Stomach (tissue), 9 donors: ENCODE measurements around the gene LGR4. TPM values are rescaled to one million over a fixed set of nuclear protein-coding genes. Genes with fewer than 3 reads are reported as not detected.
A peak's percentile ranks its signal among the peaks of the same experiment; 100 is the strongest.

Source experiments
- DNase-seq, 2 donors: peaks; one replicate each; pipeline versions ENCODE4 v3.0.0 to v3.0.0-alpha.2; 2013 to 2019
- H3K27ac ChIP-seq, 5 donors: fragments of 200-600 bp in 4 of 5; sonication (generic) in 4 of 5; one replicate each; pipeline ENCODE4 v1.5.1; 2013 to 2019; ENCODE audit warnings: mild to moderate bottlenecking in 1 of 5, moderate library complexity in 1 of 5
- H3K27me3 ChIP-seq, 3 donors: fragments of 200-600 bp; sonication (generic); one replicate each; pipeline ENCODE4 v1.5.1; 2017 to 2019; ENCODE audit warnings: mixed run types in 1 of 3
- H3K36me3 ChIP-seq, 4 donors: fragments of 200-600 bp; sonication (generic); 1 replicate in 3 of 4; 2 replicates in 1 of 4; pipeline ENCODE4 v1.5.1; 2016 to 2019
- H3K4me1 ChIP-seq, 4 donors: fragments of 200-600 bp; sonication (generic); one replicate each; pipeline ENCODE4 v1.5.1; 2016 to 2019
- H3K4me3 ChIP-seq, 4 donors: fragments of 200-600 bp; sonication (generic) in 3 of 4; one replicate each; pipeline ENCODE4 v1.5.1; 2016 to 2019; ENCODE audit warnings: mild to moderate bottlenecking in 1 of 4
- H3K9me3 ChIP-seq, 4 donors: fragments of 200-600 bp; sonication (generic); one replicate each; pipeline ENCODE4 v1.5.1; 2016 to 2019
- CTCF ChIP-seq, 7 experiments: fragments of 450-650 bp in 4 of 7; fragments of 200-600 bp in 3 of 7; sonication (generic) in 3 of 7; IDR thresholded peaks; one replicate each; pipeline ENCODE4 v1.5.1; 2016 to 2019; ENCODE audit warnings: antibody characterized with exemption in 7 of 7, control low read depth in 2 of 7, mild to moderate bottlenecking in 1 of 7
- EP300 ChIP-seq: sonication (generic); formaldehyde crosslinking; IDR thresholded peaks from one replicate; pipeline ENCODE4 v1.6.1; 2017; ENCODE audit warnings: antibody characterized with exemption
- POLR2A ChIP-seq, 4 donors: fragments of 450-650 bp; IDR thresholded peaks; one replicate each; pipeline ENCODE4 v1.6.1; 2016; ENCODE audit warnings: antibody characterized with exemption in 4 of 4, control low read depth in 2 of 4, mild to moderate bottlenecking in 1 of 4, moderate library complexity in 1 of 4
- POLR2AphosphoS5 ChIP-seq, 3 donors: sonication (generic); formaldehyde crosslinking; IDR thresholded peaks; one replicate each; pipeline ENCODE4 v1.6.1; 2016; ENCODE audit warnings: antibody characterized with exemption in 3 of 3
- WGBS, 5 donors: extraction: QIAGEN DNeasy Blood & Tissue Kit in 3 of 5; methylation state at CpG; one replicate each; pipeline versions ENCODE4 v1.1.5 to v1.1.7; 2013 to 2018; 5-methylcytosine and 5-hydroxymethylcytosine counted together
- intact Hi-C: fragments of 100-400 bp; cut with DNase I; formaldehyde crosslinking; loops from one replicate; pipeline ENCODE4 v1.15.1; 2023; ENCODE audit warnings: low total_unique reads
- polyA plus RNA-seq, 3 donors: library from polyadenylated mRNA; stranded (reverse); fragments of 200-250 nt; gene quantifications; one replicate each; pipeline ENCODE4 v1.2.3, GENCODE V29; 2013
- total RNA-seq, 5 donors: library from RNA; depleted of rRNA; stranded (reverse); fragments of >200 nt; gene quantifications; one replicate each; pipeline versions ENCODE4 v1.1.0 to v1.2.3, GENCODE V29; 2014 to 2016
- donor health status: healthy with polysubstance abuse.
- donor health status: Bipolar disorder and iron deficiency.
- donor health status: healthy.

The LGR4 gene
- total and polyA plus RNA-seq, 8 donors = 5.6 to 236 (median 31.3) TPM

- intact Hi-C loops = no loop called here
- Histone ChIP-seq H3K4me1 (peaks cover 0 to 37% (median 22%) of the 10 kb centered on the region in 4 donors), H3K36me3 (no peaks in the 10 kb centered on the region), H3K4me3 (no peak overlapping the region), H3K27me3 (no peaks in the 10 kb centered on the region), H3K27ac (peak overlapping the region in 1 of 5 donors; percentile 52), H3K9me3 (no peaks in the 10 kb centered on the region)
- no peak for DNase-seq
- WGBS, 5 donors = 77 to 94% (median 93%) methylated on average over 1 of the region's 1 CpG
- TF ChIP-seq POLR2AphosphoS5 (IDR thresholded peaks at IDR 0.05) (no peak), EP300 (no peak), POLR2A (IDR thresholded peaks at IDR 0.05) (no peak), CTCF (IDR thresholded peaks at IDR 0.05) (no peak)
These were observed 114.3 kb downstream of the LGR4 start for GRCh38 chr11:27358296-27358695.

- Histone ChIP-seq H3K36me3 (no peaks in the 10 kb centered on the region), H3K9me3 (no peaks in the 10 kb centered on the region), H3K27me3 (no peaks in the 10 kb centered on the region), H3K4me3 (no peak overlapping the region), H3K27ac (peak overlapping the region in 1 of 5 donors; percentile 52), H3K4me1 (peaks cover 0 to 29% (median 14%) of the 10 kb centered on the region in 4 donors)
- 25 to 62% (median 39%) methylated on average over 4 of the region's 4 CpGs for WGBS, 5 donors
- peak; percentile 44 to 67 for DNase-seq
- no peak for TF ChIP-seq POLR2AphosphoS5 (IDR thresholded peaks at IDR 0.05)
- TF ChIP-seq EP300 = no peak
- TF ChIP-seq CTCF (IDR thresholded peaks at IDR 0.05) = no peak
- no peak for TF ChIP-seq POLR2A (IDR thresholded peaks at IDR 0.05)
- intact Hi-C loops = no loop called here
These were observed 115.3 kb downstream of the LGR4 start for GRCh38 chr11:27357250-27357649.

GRCh38 chr11:27356624-27357222 lies 115.9 kb downstream of the LGR4 start:
- H3K4me1 ChIP-seq = peaks cover 0 to 24% (median 9%) of the 10 kb centered on the region in 4 donors

GRCh38 chr11:27355575-27356104 lies 117.0 kb downstream of the LGR4 start:
- intact Hi-C loops = no loop called here
- Histone ChIP-seq H3K4me3 (no peak overlapping the region), H3K36me3 (no peaks in the 10 kb centered on the region), H3K9me3 (no peaks in the 10 kb centered on the region), H3K27me3 (no peaks in the 10 kb centered on the region), H3K27ac (no peak overlapping the region), H3K4me1 (peaks cover 0 to 20% (median 4%) of the 10 kb centered on the region in 4 donors)
- no peak for TF ChIP-seq POLR2AphosphoS5 (IDR thresholded peaks at IDR 0.05)
- no peak for TF ChIP-seq EP300
- no peak for TF ChIP-seq POLR2A (IDR thresholded peaks at IDR 0.05)
- TF ChIP-seq CTCF (IDR thresholded peaks at IDR 0.05) = no peak
- DNase-seq = no peak
- WGBS, 5 donors = 54 to 73% (median 60%) methylated on average over 3 of the region's 3 CpGs

More at GRCh38 chr11:27356624-27357222, 115.9 kb downstream of the LGR4 start:
- DNase-seq = no peak
- 58 to 74% (median 65%) methylated on average over 5 of the region's 5 CpGs for WGBS, 5 donors
- no peak overlapping the region for H3K4me3 ChIP-seq
- no peak overlapping the region for H3K27ac ChIP-seq
- H3K9me3 ChIP-seq = no peaks in the 10 kb centered on the region
- no peaks in the 10 kb centered on the region for H3K27me3 ChIP-seq
- intact Hi-C loops = no loop called here
- H3K36me3 ChIP-seq = no peaks in the 10 kb centered on the region
- no peak for TF ChIP-seq EP300
- TF ChIP-seq CTCF (IDR thresholded peaks at IDR 0.05) = no peak
- no peak for TF ChIP-seq POLR2A (IDR thresholded peaks at IDR 0.05)
- no peak for TF ChIP-seq POLR2AphosphoS5 (IDR thresholded peaks at IDR 0.05)
